ENCODE data around the gene BOD1. TPM values are rescaled to one million over a fixed set of nuclear protein-coding genes. Genes with fewer than 3 reads are reported as not detected.
A peak's percentile ranks its signal among the peaks of the same experiment; 100 is the strongest.

BOD1 gene
- total RNA-seq, 3 donors from 2014 or later: 22.1 to 38.3 (median 25.9) TPM

DNA sequence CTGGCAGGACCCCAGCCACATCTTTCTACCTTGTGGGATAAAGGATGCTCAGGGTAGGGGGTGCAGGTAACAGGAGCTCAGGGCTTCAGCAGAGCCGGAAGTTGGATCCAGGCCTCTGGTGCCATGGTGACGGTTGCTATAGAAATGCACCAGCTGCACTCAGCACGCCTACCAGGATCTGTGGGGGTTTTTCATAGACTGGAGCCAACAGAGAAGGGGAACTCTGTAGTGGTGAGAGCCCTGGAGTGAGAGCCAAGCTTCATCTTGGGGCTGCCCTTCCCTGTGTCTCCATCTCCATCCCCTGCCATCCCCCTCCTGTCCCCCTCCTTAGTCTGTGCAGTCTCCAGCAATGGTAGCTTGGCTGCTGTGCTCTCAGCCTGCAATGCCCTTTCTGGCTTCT, 27.5 kb upstream of the BOD1 start:
- no peak overlapping the region for H3K4me3 ChIP-seq
- no peaks in the 10 kb centered on the region for H3K9me3 ChIP-seq
- peak; percentile 32 for ATAC-seq
- no peaks in the 10 kb centered on the region for H3K4me1 ChIP-seq (ENCODE audit: low read depth)
- TF ChIP-seq CTCF (IDR thresholded peaks at IDR 0.05): no peak
- peak in 1 of 3 donors; percentile 32 for DNase-seq
- no peaks in the 10 kb centered on the region for H3K36me3 ChIP-seq (ENCODE audit: low read depth)
- intact Hi-C loops (cut with DNase I, micrococcal nuclease): no loop called here

DNA sequence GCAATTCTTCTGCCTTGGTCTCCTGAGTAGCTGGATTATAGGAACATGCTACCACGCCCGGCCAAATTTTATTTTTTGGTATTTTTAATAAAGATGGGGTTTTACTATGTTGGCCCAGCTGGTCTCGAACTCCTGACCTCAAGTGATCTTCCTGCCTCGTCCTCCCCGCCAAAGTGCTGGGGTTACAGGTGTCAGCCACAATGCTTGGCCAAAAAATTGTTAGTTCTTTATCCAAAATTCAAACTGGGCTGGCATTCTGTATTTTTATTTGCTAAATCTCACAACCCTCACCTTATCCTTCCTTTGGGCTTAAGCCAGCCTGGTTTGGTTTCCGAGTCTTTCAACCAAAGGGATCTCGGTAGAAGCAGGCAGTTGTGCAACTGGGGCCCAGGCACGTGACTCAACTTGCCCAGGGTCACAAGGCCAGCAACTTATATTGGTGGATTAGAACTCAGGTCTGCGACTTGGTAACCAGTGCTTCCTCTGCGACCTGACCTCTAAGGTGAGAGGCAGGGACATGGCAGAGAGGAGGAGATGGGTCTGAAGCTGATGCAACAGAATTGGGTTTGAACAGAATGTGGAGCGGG, 26.5 kb upstream of the BOD1 start:
- Histone ChIP-seq H3K9me3 (no peaks in the 10 kb centered on the region), H3K4me3 (no peak overlapping the region), H3K36me3 (ENCODE audit: low read depth) (no peaks in the 10 kb centered on the region), H3K4me1 (ENCODE audit: low read depth) (no peaks in the 10 kb centered on the region)
- no peak for TF ChIP-seq CTCF (IDR thresholded peaks at IDR 0.05)
- intact Hi-C loops (cut with DNase I, micrococcal nuclease): no loop called here
- DNase-seq: no peak
- ATAC-seq: no peak

GRCh38 chr5:173642191-173642816, 25.9 kb upstream of the BOD1 start:
- H3K4me1 ChIP-seq (ENCODE audit: low read depth): no peaks in the 10 kb centered on the region
- no peak overlapping the region for H3K4me3 ChIP-seq
- DNase-seq (no peak), ATAC-seq (no peak)
- no peaks in the 10 kb centered on the region for H3K36me3 ChIP-seq (ENCODE audit: low read depth)
- intact Hi-C loops (cut with DNase I, micrococcal nuclease): no loop called here
- TF ChIP-seq CTCF (IDR thresholded peaks at IDR 0.05): no peak
- H3K9me3 ChIP-seq: no peaks in the 10 kb centered on the region

DNA sequence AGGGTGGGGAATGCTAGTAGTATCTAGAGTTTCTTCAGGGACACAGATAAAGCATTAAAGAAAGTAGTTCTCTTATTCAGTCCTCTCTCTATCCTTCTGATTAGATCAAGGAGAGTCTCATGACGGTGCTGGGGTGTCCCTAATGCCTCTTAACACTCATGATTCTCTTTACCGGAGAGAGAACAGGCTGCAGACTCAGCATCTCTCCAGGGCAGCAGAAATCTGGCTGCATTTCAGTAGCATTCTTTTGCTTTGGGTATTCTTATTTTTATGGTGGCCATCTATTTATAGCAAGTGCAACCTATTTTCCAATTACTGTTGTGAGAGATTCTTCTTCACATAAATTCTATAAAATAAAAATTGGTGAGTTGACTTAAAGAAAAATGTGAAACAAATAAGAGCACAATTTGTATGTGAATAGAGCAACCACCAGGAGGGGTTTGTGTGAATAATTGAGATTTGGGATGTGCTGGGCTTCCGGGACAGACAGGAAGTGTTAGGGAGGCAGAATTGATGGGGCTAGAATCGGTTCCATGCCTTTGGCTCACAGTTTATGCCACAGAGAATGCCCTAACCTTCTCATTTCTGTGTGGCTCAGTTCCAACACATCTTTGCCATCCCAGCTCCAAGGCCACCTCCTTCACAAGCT, 23.8 kb upstream of the BOD1 start:
- no peak for ATAC-seq
- no peak for TF ChIP-seq CTCF (IDR thresholded peaks at IDR 0.05)
- H3K9me3 ChIP-seq: no peaks in the 10 kb centered on the region
- no peak overlapping the region for H3K4me3 ChIP-seq
- no peaks in the 10 kb centered on the region for H3K36me3 ChIP-seq (ENCODE audit: low read depth)
- no peaks in the 10 kb centered on the region for H3K4me1 ChIP-seq (ENCODE audit: low read depth)
- DNase-seq: no peak
- intact Hi-C loops (cut with DNase I, micrococcal nuclease): no loop called here

GRCh38 chr5:173638126-173639040, 21.9 kb upstream of the BOD1 start:
- TF ChIP-seq CTCF (IDR thresholded peaks at IDR 0.05): no peak
- Histone ChIP-seq H3K4me3 (no peak overlapping the region), H3K4me1 (ENCODE audit: low read depth) (no peaks in the 10 kb centered on the region), H3K36me3 (ENCODE audit: low read depth) (no peaks in the 10 kb centered on the region), H3K9me3 (no peaks in the 10 kb centered on the region)
- ATAC-seq (no peak), DNase-seq (no peak)
- intact Hi-C loops (cut with DNase I, micrococcal nuclease): no loop called here

Data from mucosa of descending colon (tissue), 3 donors.